HG02678 (cell line): Measurements from ENCODE around the gene PHETA1.

Source experiments
- ATAC-seq: cut with Tn5 transposase; IDR thresholded peaks from one replicate; pipeline ENCODE4 v1.9.1; 2021; ENCODE audit warnings: mild to moderate bottlenecking, moderate library complexity; ENCODE audit not compliant: unreplicated experiment

Gene PHETA1

DNA sequence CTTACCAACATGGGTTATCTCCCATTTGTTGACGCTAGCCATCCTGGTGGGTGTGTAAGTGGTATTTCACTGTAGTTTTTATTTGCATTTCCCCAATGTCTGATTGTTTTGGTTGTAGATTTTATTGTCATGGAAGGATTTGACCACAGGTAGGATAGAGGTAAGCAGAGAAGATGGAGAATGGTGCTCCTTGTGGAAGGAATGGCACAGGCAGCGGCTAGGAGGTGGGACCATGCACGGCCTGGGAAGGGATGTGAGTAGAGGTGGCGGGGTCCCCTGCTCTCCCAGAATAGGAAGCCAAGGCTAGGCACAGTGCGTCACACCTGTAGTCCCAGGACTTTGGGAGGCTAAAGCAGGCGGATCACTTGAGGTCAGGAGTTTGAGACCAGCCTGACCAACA lies 41.4 kb downstream of the PHETA1 start:
- no peak for ATAC-seq

DNA sequence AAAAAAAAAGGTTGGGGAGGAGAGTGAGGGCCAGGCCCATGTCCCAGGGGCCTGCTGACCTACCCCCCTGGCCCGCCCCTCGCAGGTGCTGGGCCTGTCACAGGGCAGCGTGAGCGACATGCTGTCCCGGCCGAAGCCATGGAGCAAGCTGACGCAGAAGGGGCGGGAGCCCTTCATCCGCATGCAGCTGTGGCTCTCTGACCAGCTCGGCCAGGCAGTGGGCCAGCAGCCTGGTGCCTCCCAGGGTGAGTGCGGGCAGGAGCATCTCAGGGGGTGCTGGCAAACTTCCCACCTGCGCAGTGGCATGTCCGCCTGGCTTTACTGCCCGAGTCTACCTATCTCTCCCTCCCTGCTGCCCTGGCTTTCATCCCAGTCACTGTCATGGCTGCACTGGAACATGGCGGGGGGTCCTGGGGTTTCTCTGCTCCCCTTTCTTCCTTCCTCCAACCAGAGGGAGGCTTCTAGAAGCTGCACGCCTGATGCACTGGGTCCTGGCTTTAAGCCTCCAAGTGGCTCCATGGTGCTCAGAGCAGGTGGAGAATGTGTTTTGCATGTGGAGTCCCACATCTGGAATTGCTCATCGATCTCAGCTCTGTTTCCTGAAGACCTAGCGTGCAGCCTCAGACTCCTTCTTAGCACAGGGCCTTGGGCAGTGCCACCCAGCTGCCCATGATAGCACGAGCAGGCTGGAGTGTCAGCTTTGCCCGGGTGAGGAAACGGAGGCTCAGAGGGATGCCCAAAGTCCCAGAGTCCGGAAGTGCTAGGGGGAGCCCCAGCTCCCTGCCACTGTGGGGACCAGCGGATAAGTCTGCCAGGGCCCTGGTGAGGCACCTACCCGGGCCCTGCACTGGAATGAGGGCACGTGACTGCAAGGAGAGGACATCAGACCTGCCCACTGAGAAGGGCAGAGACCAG lies 46.3 kb downstream of the PHETA1 start:
- ATAC-seq, result no peak

DNA sequence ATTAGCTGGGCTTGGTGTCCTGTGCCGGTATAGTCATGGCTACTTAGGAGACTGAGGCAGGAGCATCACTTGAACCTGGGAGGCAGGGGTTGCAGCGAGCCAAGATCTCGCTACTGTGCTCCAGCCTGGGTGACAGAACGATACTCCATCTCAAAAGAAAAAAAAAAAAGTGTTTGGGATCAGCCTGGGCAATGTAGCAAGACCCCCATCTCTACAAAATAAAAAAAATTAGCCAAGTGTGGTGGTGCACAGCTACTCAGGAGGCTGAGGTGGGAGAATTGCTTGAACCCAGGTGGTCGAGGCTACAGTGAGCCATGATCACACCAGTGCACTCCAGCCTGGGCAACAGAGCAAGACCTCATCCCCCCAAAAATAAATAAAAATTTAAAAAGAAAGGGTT lies 47.6 kb downstream of the PHETA1 start:
- no peak for ATAC-seq

DNA sequence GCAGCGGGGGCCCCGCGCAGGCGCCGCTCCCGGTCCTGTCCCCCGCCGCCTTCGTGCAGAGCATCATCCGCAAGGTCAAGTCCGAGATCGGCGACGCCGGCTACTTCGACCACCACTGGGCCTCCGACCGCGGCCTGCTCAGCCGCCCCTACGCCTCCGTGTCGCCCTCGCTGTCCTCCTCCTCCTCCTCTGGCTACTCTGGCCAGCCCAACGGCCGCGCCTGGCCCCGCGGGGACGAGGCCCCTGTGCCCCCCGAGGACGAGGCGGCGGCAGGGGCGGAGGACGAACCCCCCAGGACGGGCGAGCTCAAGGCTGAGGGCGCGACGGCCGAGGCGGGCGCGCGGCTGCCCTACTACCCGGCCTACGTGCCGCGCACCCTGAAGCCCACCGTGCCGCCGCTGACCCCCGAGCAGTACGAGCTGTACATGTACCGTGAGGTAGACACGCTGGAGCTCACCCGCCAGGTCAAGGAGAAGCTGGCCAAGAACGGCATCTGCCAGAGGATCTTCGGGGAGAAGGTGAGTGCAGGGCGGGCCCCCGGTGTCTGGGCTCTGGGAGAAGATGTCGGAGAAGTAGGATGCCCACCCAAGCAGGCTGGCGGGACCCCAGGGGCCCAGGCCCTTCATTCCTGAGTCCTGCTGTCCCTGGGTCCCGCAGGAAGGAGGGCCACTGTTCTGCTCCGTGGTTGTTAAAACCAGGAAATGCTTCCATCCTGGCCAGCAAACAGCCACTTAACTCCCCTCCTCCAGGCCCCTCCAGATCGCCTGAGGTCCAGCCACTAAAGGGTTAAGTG lies 48.4 kb downstream of the PHETA1 start:
- no peak for ATAC-seq

DNA sequence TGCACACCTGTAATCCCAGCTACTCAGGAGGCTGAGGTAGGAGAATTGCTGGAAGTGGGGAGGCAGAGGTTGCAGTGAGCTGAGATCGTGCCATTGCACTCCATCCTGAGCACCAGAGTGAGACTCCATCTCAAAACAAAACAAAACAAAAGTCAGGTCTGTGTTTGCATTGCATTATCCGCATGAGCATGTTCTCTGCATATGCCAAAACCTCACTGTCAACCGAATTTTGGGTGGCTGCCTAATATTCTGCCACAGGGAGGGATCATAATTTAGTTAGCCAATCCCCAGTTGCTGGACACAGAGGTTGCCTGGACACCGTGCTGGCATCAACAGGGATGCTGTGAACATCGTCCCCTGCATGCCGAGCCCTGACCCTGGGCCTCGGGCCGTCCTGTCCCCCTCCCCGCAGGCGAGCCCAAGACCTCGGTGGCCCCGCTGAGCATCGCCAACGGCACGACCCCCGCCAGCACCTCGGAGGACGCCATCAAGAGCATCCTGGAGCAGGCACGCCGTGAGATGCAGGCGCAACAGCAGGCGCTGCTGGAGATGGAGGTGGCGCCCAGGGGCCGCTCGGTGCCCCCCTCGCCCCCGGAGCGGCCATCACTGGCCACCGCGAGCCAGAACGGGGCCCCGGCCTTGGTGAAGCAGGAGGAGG lies 49.2 kb downstream of the PHETA1 start:
- no peak for ATAC-seq

DNA sequence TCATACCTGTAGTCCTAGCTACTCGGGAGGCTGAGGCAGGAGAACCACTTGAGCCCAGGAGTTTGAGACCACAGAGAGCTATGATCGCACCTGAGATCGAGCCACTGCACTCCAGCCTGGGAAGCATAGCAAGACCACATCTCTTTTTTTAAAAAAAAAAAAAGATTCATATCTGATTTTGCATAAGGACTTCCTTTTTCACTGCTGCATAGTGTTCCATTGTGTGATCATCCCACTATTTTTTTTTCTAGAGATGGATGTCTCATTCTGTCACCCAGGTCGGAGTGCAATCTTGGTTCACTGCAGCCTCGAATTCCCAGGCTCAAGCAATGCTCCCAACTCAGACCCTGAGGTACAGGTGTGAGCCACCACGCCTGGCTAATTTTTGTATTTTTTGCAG lies 50.4 kb downstream of the PHETA1 start:
- ATAC-seq, result no peak

DNA sequence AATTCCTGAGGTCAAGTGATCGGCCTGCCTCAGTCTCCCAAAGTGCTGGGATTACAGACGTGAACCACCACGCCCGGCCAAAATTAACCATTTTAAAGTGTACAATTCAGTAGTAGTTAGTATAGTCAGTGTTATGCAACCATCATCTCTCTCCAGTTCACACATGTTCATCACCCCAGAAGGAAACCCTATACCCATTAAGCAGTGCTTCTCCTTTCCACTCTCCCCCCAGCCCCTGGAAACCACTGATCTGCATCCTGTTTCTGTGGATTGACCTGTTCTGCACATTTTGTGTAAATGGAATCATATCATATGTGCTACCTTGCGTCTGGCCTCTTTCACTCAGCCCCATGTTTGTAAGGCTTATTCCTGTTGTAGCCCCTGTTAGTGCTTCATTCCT lies 52.2 kb downstream of the PHETA1 start:
- no peak for ATAC-seq

DNA sequence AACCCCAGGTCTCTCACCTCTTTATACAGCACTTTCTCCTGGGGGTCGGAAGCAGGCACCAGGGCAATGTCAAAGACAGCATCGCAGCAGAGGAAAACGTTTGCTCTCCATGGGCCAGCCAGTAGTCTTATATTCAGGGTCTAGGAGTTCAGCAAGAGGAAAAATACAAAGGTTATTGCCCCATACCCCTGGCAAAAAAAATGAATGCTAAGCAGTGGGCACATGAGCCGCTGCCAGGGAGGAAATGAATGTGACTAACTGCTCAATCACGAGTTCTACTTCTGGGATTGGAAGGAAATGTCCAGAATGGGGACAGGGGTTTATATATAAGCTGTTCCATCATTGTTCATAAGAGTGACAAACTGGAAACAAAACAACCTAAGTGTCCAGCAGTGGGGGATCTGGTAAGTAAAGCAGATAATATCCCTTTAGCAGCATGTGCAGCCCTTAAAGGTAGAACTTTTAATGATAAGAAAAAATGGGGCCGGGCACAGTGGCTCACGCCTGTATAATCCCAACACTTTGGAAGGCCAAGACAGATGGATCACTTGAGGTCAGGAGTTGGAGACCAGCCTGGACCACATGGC lies 53.8 kb downstream of the PHETA1 start:
- no peak for ATAC-seq

DNA sequence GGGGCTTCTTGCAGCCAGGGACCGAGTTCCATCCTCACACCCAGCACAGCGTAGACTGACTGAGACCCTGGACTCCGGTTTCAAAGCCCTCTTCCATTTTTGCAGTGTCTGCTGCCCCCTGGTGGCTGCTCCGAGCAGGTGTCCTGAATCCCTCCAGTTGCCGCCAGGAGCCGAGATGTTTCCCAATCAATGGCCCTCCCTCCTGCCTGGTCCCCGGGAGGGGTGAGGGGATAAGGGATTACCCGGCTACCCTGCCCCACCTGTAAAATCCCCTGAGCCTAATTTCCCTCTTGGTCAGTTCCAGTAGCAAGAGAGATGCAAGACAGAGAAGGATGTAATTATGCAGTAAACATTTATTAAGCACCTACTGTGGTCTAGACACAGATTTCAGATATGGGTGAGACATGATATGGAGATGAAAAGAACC lies 55.0 kb downstream of the PHETA1 start:
- no peak for ATAC-seq

DNA sequence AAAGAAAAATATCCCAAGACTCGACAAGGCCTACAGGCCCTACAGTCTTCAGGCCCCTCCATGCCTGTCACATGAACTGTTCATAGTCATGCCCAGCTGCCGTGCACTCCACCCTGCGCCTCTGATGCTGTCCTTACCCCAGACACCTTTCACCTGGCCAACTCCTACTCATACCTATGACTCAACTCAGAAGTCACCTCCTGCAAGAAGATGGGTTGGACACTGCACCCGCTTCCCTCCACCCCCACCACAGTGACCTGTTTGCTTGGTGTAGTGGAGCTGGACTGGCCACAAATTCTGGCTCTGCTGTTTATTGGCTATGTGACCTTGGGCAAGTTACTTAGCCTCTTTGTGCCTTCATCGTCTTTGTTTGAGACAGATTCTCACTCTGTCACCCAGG lies 56.2 kb downstream of the PHETA1 start:
- no peak for ATAC-seq

DNA sequence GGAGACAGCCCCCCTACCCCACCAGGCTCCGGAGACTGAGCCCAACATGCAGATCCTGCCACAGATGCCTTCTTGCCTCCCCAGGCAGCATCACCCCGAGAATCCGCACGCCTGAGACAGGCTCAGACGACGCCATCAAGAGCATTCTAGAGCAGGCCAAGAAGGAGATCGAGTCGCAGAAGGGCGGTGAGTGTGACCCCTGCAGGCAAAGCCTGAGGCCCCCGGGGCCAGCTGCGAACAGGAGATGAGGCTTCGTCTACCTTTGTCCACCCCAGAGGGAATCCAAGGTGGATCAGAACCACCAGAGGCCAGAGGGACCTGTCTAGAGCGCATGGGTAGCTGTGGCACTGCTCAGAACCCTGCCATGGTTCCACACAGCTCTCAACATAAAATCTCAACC lies 56.9 kb downstream of the PHETA1 start:
- no peak for ATAC-seq

DNA sequence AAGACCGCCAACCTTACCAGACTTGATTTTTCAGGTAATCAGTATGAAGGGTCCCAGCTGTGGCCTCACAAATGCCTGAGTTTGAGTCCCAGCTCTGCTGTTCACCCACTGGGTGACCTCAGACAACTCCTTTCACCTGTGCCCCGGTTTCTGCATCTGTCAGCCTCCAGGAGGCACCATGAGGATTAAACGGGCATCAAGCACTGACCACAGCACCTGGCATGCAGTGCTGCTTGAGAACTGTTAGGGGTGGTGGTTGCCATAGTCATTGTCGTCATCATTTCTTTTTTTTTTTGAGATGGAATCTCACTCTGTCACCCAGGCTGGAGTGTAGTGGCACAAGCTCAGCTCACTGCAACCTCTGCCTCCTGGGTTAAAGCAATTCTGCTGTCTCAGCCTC lies 57.9 kb downstream of the PHETA1 start:
- ATAC-seq, result no peak
